Uterine smooth muscle cell (primary cell): ENCODE results near the gene SLC10A1. TPM values are rescaled to one million over a fixed set of nuclear protein-coding genes. Genes with fewer than 3 reads are reported as not detected.

Source experiments
- total RNA-seq: library from RNA; depleted of rRNA; stranded (reverse); fragments of >200 nt; gene quantifications from 2 replicates; pipeline ENCODE4 v1.2.3, GENCODE V29; 2014

SLC10A1 gene
- total RNA-seq: not detected in 2 replicates

GRCh38 chr14:69796797-69797500 lies at the start of gene SLC10A1:
Gene SLC10A1, minus strand, starts transcription at chr14:69797241. Its CDS starts 86 bp downstream, at chr14:69797155.

GRCh38 chr14:69766984-69767368 lies 30.1 kb downstream of the SLC10A1 start, which contains the start of gene SRSF5:
Gene SRSF5, plus strand, starts transcription at chr14:69767142. Its CDS starts 1,015 bp downstream, at chr14:69768157.

Other genes starting within 250 kb of the SLC10A1 start
- under 0.01 TPM in 1 of 2 replicates, not detected in the other for gene CCDC177, start 222.4 kb downstream of the SLC10A1 start, total RNA-seq
- 3.1 and 5.6 TPM in 2 replicates for gene SUSD6, start 185.6 kb downstream of the SLC10A1 start, total RNA-seq
- gene SRSF5, start 30.1 kb downstream of the SLC10A1 start, total RNA-seq: 164 and 222 TPM in 2 replicates
- 0.22 TPM in 1 of 2 replicates, not detected in the other for gene SMOC1, start 82.2 kb upstream of the SLC10A1 start, total RNA-seq